ENCODE data around the gene PLEK. TPM values are rescaled to one million over a fixed set of nuclear protein-coding genes. Genes with fewer than 3 reads are reported as not detected.
A peak's percentile ranks its signal among the peaks of the same experiment; 100 is the strongest.

PLEK gene
- total and polyA plus RNA-seq, 11 donors = 1.3 to 90.0 (median 3.1) TPM

GRCh38 chr2:68357605-68358337 is 7.3 kb upstream of the PLEK start:
- H3K9me3 ChIP-seq = no peaks in the 10 kb centered on the region
- H3K4me1 ChIP-seq = peaks cover 0 to 8% (median 0%) of the 10 kb centered on the region in 12 donors
- DNase-seq (peak in 4 of 5 donors; percentile 23 to 61 (median 38)), ATAC-seq (peak; percentile 40 to 88 (median 88))
- intact Hi-C loops (cut with DNase I) = loop anchor here in 8 of 10 donors (2.0 to 10.0 kb wide), 3 partner anchors 233 to 235 kb away; no protein-coding TSS in a partner anchor
- H3K4me3 ChIP-seq = no peak overlapping the region
- H3K36me3 ChIP-seq = no peaks in the 10 kb centered on the region
- 61 to 66% (median 64%) methylated on average over 6 of the region's 6 CpGs for WGBS, 4 donors
- H3K27me3 ChIP-seq = no peaks in the 10 kb centered on the region
- no peak overlapping the region for H3K27ac ChIP-seq
- no peak for TF ChIP-seq POLR2A (IDR thresholded peaks at IDR 0.05)
- TF ChIP-seq, protein P1, sequence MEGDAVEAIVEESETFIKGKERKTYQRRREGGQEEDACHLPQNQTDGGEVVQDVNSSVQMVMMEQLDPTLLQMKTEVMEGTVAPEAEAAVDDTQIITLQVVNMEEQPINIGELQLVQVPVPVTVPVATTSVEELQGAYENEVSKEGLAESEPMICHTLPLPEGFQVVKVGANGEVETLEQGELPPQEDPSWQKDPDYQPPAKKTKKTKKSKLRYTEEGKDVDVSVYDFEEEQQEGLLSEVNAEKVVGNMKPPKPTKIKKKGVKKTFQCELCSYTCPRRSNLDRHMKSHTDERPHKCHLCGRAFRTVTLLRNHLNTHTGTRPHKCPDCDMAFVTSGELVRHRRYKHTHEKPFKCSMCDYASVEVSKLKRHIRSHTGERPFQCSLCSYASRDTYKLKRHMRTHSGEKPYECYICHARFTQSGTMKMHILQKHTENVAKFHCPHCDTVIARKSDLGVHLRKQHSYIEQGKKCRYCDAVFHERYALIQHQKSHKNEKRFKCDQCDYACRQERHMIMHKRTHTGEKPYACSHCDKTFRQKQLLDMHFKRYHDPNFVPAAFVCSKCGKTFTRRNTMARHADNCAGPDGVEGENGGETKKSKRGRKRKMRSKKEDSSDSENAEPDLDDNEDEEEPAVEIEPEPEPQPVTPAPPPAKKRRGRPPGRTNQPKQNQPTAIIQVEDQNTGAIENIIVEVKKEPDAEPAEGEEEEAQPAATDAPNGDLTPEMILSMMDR (IDR thresholded peaks at IDR 0.05) = peak; percentile 32 to 63 (median 50)

- H3K4me3 ChIP-seq = no peak overlapping the region
- H3K36me3 ChIP-seq = no peaks in the 10 kb centered on the region
- peaks cover 0 to 24% (median 0%) of the 10 kb centered on the region in 12 donors for H3K4me1 ChIP-seq
- ATAC-seq (no peak), DNase-seq (no peak)
- WGBS, 4 donors = 80 to 87% (median 85%) methylated on average over 3 of the region's 3 CpGs
- no peaks in the 10 kb centered on the region for H3K27me3 ChIP-seq
- no peak overlapping the region for H3K27ac ChIP-seq
- TF ChIP-seq POLR2A (IDR thresholded peaks at IDR 0.05) = no peak
- TF ChIP-seq, protein P1 (IDR thresholded peaks at IDR 0.05) = peak in 1 of 12 donors; percentile 18
- intact Hi-C loops (cut with DNase I) = loop anchor here (2.0 to 10.0 kb wide), 4 partner anchors 82 to 238 kb away; no protein-coding TSS in a partner anchor
- H3K9me3 ChIP-seq = no peaks in the 10 kb centered on the region
These were observed 5.2 kb upstream of the PLEK start for GRCh38 chr2:68359889-68360288.

- intact Hi-C loops (cut with DNase I) = loop anchor here (1.0 to 5.0 kb wide), 2 partner anchors 79 to 80 kb away; no protein-coding TSS in a partner anchor
These were observed 3.0 kb upstream of the PLEK start for GRCh38 chr2:68362069-68362468.

More at GRCh38 chr2:68362069-68362468, 3.0 kb upstream of the PLEK start:
- TF ChIP-seq, protein P1 (IDR thresholded peaks at IDR 0.05) = peak; percentile 54 to 83 (median 74)
- no peak for TF ChIP-seq POLR2A (IDR thresholded peaks at IDR 0.05)
- Histone ChIP-seq H3K4me3 (peak overlapping the region in 3 of 12 donors; percentile 24 to 43 (median 27)), H3K27me3 (no peaks in the 10 kb centered on the region), H3K27ac (peak overlapping the region in 1 of 12 donors; percentile 86), H3K36me3 (no peaks in the 10 kb centered on the region), H3K4me1 (peaks cover 0 to 24% (median 0%) of the 10 kb centered on the region in 12 donors), H3K9me3 (no peaks in the 10 kb centered on the region)
- peak in 3 of 4 donors; percentile 73 to 82 (median 75) for ATAC-seq
- 28 to 38% (median 32%) methylated on average over 11 to 12 of the region's 12 CpGs for WGBS, 4 donors
- DNase-seq = peak; percentile 67 to 89 (median 79)

Measured in heart left ventricle (tissue), 16 donors.